Astrocyte (in vitro differentiated cells and primary cell): Measurements from ENCODE around the gene PIK3IP1.

ENCODE experiments used
- CTCF ChIP-seq: IDR thresholded peaks from 2 replicates; pipeline ENCODE4 v1.5.1; 2011; ENCODE audit warnings: low read depth, mild to moderate bottlenecking, inconsistent platforms, low read length, moderate library complexity; ENCODE audit not compliant: insufficient read depth
- EZH2 ChIP-seq: IDR thresholded peaks from 2 replicates; pipeline ENCODE4 v1.6.1; 2012; ENCODE audit warnings: mild to moderate bottlenecking, low read length, inconsistent platforms; ENCODE audit not compliant: insufficient read depth

DNA sequence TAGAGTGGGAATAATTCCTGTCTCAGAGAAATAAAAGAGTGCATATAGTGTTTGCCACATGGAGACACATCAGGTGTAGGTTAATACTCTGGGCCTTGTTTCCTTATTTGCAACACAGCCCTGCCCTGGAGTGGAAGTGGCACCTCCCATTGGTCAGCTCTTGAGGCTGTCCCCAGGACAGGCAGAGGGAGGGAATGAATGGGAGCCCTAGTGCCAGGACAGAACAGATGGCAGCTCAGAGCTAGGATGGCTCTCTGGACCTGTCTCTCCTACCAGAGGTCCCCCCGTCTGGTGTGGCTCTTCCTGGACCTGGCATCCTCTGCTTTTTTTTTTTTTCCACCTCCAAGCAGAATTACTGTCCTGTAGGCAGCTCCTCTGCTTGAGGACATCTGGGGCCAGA lies 44.6 kb downstream of the PIK3IP1 start:
- no peak for TF ChIP-seq CTCF
- no peak for TF ChIP-seq EZH2
